A549 treated with CpdA at 1 μM for 4 hours (cell line): ENCODE measurements around the gene MEF2D. TPM values are rescaled to one million over a fixed set of nuclear protein-coding genes. Genes with fewer than 3 reads are reported as not detected.

ENCODE experiments used
- total RNA-seq: library from RNA; stranded (reverse); fragments of 200-300 nt; extraction: Qiagen RNA extraction; gene quantifications from 5 replicates; pipeline ENCODE4 v1.2.3, GENCODE V29; 2022; ENCODE audit warnings: low read depth

Gene MEF2D
- 24.4 to 37.4 TPM (median 33.9 TPM) in 5 replicates for total RNA-seq

DNA sequence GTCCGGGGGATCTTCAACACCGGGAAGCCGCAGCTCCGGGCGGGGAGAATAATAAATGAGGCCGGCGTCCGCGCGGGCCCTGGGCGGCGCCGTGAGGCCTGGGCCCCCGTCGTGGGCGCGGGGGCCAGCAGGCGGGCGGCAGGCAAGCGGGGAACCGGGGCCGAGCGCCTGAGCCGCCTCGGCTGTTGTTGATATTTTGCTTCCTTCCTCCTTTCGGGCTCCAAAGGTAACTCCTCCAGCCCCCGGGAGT, at the start of gene MEF2D:
Gene MEF2D (minus strand): TSS at position 233 of the 250 bp plus-strand sequence. CDS start 17,483 bp downstream, outside the sequence.

Other genes with a start within 250 kb of the MEF2D start
- 42.8 to 50.5 TPM (median 49.3 TPM) in 5 replicates for gene SMG5, start 217.9 kb downstream of the MEF2D start, total RNA-seq
- gene TMEM79, start 216.4 kb downstream of the MEF2D start, total RNA-seq: 5.5 to 10.5 TPM (median 8.5 TPM) in 5 replicates
- gene GLMP, start 205.1 kb downstream of the MEF2D start, total RNA-seq: 33.8 to 48.8 TPM (median 47.3 TPM) in 5 replicates
- not detected in 5 replicates for gene VHLL, start 201.5 kb downstream of the MEF2D start, total RNA-seq
- gene CCT3, start 162.5 kb downstream of the MEF2D start, total RNA-seq: 400 to 434 TPM (median 426 TPM) in 5 replicates
- 1.4 to 2.5 TPM (median 2.3 TPM) in 5 replicates for gene TSACC, start 162.2 kb downstream of the MEF2D start, total RNA-seq
- not detected in 5 replicates for gene RHBG, start 131.6 kb downstream of the MEF2D start, total RNA-seq
- 13.6 to 17.9 TPM (median 15.8 TPM) in 5 replicates for gene IQGAP3, start 71.8 kb upstream of the MEF2D start, total RNA-seq
- not detected in 5 replicates for gene TTC24, start 78.9 kb upstream of the MEF2D start, total RNA-seq
- 131 to 175 TPM (median 166 TPM) in 5 replicates for gene NAXE, start 91.0 kb upstream of the MEF2D start, total RNA-seq
- gene GPATCH4, start 100.7 kb upstream of the MEF2D start, total RNA-seq: 65.0 to 92.5 TPM (median 74.0 TPM) in 5 replicates
- 0.03 TPM in 1 of 5 replicates, not detected in the others for gene HAPLN2, start 118.6 kb upstream of the MEF2D start, total RNA-seq
- 0.08 to 0.12 TPM in 2 of 5 replicates, not detected in the others for gene BCAN, start 141.3 kb upstream of the MEF2D start, total RNA-seq
- gene NES, start 176.6 kb upstream of the MEF2D start, total RNA-seq: 1.2 to 1.4 TPM (median 1.4 TPM) in 5 replicates
- gene CRABP2, start 204.8 kb upstream of the MEF2D start, total RNA-seq: 9.5 to 13.7 TPM (median 12.0 TPM) in 5 replicates
- gene METTL25B, start 227.7 kb upstream of the MEF2D start, total RNA-seq: 20.1 to 30.3 TPM (median 25.1 TPM) in 5 replicates
- gene ISG20L2, start 228.0 kb upstream of the MEF2D start, total RNA-seq: 43.8 to 50.8 TPM (median 45.5 TPM) in 5 replicates
- 176 to 207 TPM (median 198 TPM) in 5 replicates for gene MRPL24, start 240.3 kb upstream of the MEF2D start, total RNA-seq